HepG2 (cell line): ENCODE data around the gene MADCAM1. TPM values are rescaled to one million over a fixed set of nuclear protein-coding genes. Genes with fewer than 3 reads are reported as not detected.

Experiments used
- EP300 ChIP-seq, 3 experiments: sonication (generic) in 1 of 3; formaldehyde crosslinking in 1 of 3; IDR thresholded peaks; 2 replicates each; pipeline versions ENCODE4 v1.5.1 to v1.6.1; 2011 to 2020; ENCODE audit warnings: low read depth in 2 of 3, low read length in 2 of 3, borderline replicate concordance in 1 of 3, improper control_type of control experiment in 1 of 3, mild to moderate bottlenecking in 1 of 3, missing genetic modification reagents in 1 of 3, moderate library complexity in 1 of 3
- FOSL2 ChIP-seq: sonication (generic); formaldehyde crosslinking; IDR thresholded peaks from 2 replicates; pipeline ENCODE4 v1.4.0; 2020; ENCODE audit warnings: missing genetic modification reagents
- HDAC1 ChIP-seq: sonication (generic); formaldehyde crosslinking; IDR thresholded peaks from 2 replicates; pipeline ENCODE4 v1.5.1; 2020; ENCODE audit warnings: mild to moderate bottlenecking, missing genetic modification reagents
- HNRNPL ChIP-seq: fragments of 200-400 bp; formaldehyde crosslinking; IDR thresholded peaks from 2 replicates; pipeline ENCODE4 v1.6.1; 2017; ENCODE audit warnings: mild to moderate bottlenecking, low read depth, low read length
- MIER3 ChIP-seq: IDR thresholded peaks from 2 replicates; pipeline ENCODE4 v1.6.1; 2016; ENCODE audit warnings: missing compliant biosample characterization, borderline replicate concordance
- SIN3A ChIP-seq: IDR thresholded peaks from 2 replicates; pipeline ENCODE4 v1.6.1; 2011; ENCODE audit warnings: low read depth, mild to moderate bottlenecking, control low read depth, low read length, borderline replicate concordance
- SP1 ChIP-seq, 2 experiments: fragments of 450-650 bp in 1 of 2; sonication (generic) in 1 of 2; formaldehyde crosslinking in 1 of 2; IDR thresholded peaks; 2 replicates each; pipeline versions ENCODE4 v1.4.0 to v1.6.1; 2016 to 2020; ENCODE audit warnings: missing genetic modification reagents in 1 of 2
- TAF1 ChIP-seq: sonication (generic); formaldehyde crosslinking; IDR thresholded peaks from 2 replicates; pipeline ENCODE4 v1.4.0; 2020; ENCODE audit warnings: missing genetic modification reagents
- TGIF2 ChIP-seq: IDR thresholded peaks from 2 replicates; pipeline ENCODE4 v1.6.1; 2016; ENCODE audit warnings: control low read depth, missing compliant biosample characterization
- TMF1 ChIP-seq: sonication (generic); formaldehyde crosslinking; IDR thresholded peaks from 2 replicates; pipeline ENCODE4 v1.8.1; 2022; ENCODE audit warnings: low read depth, missing genetic modification reagents
- ZNF329 ChIP-seq: sonication (generic); formaldehyde crosslinking; IDR thresholded peaks from 2 replicates; pipeline ENCODE4 v1.9.0; 2021; ENCODE audit warnings: low read depth, mild to moderate bottlenecking, missing genetic modification reagents
- ZNF543 ChIP-seq: sonication (generic); formaldehyde crosslinking; IDR thresholded peaks from 2 replicates; pipeline ENCODE4 v1.4.0; 2020; ENCODE audit warnings: mild to moderate bottlenecking, missing genetic modification reagents
- ZNF598 ChIP-seq: sonication (generic); formaldehyde crosslinking; IDR thresholded peaks from 2 replicates; pipeline ENCODE4 v1.5.1; 2020; ENCODE audit warnings: mild to moderate bottlenecking, missing genetic modification reagents, borderline replicate concordance
- ZNF660 ChIP-seq: sonication (generic); formaldehyde crosslinking; IDR thresholded peaks from 2 replicates; pipeline ENCODE4 v1.5.1; 2020; ENCODE audit warnings: mild to moderate bottlenecking, low read depth, missing genetic modification reagents, borderline replicate concordance
- ZNF781 ChIP-seq: sonication (generic); formaldehyde crosslinking; IDR thresholded peaks from 2 replicates; pipeline ENCODE4 v1.5.1; 2020; ENCODE audit warnings: borderline replicate concordance, mild to moderate bottlenecking, missing genetic modification reagents; ENCODE audit errors: not compliant biosample characterization
- polyA plus RNA-seq, 8 experiments: library from polyadenylated mRNA; depleted of rRNA in 3 of 8; stranded (reverse) in 7 of 8; unstranded in 1 of 8; fragments of >200 nt; fragmentation: Illumina TruSeq in 4 of 8; extraction: Trizol in 4 of 8; gene quantifications; 2 replicates each; pipeline versions ENCODE4 v1.2.1 to v1.2.3, GENCODE V29; 2011 to 2016; ENCODE audit warnings: low read depth in 4 of 8, missing spikeins in 1 of 8, mixed read lengths in 1 of 8; ENCODE audit not compliant: insufficient read depth in 1 of 8
- total RNA-seq, 5 experiments: library from RNA; depleted of rRNA; stranded (reverse); fragments of >200 nt; fragmentation: Illumina TruSeq; extraction: Trizol; gene quantifications; 2 replicates each; pipeline ENCODE4 v1.2.3, GENCODE V29; 2016; ENCODE audit warnings: low read depth in 1 of 5
- TF ChIP-seq, protein P1 (sequence below): sonication (generic); formaldehyde crosslinking; IDR thresholded peaks from 2 replicates; pipeline ENCODE4 v1.8.0; 2022; ENCODE audit warnings: low read depth, missing genetic modification reagents
- TF ChIP-seq, protein P2 (sequence below): IDR thresholded peaks from 2 replicates; pipeline ENCODE4 v1.6.1; 2016; ENCODE audit warnings: mild to moderate bottlenecking
- TF ChIP-seq, protein P3 (sequence below): sonication (generic); formaldehyde crosslinking; IDR thresholded peaks from 2 replicates; pipeline ENCODE4 v1.4.0; 2020; ENCODE audit warnings: missing genetic modification reagents
- TF ChIP-seq, protein P4 (sequence below): sonication (generic); formaldehyde crosslinking; IDR thresholded peaks from 2 replicates; pipeline ENCODE4 v1.9.0; 2022; ENCODE audit warnings: low read depth, missing genetic modification reagents
- TF ChIP-seq, protein P5 (sequence below): sonication (generic); formaldehyde crosslinking; IDR thresholded peaks from 2 replicates; pipeline ENCODE4 v1.5.0; 2020; ENCODE audit warnings: missing genetic modification reagents

The MADCAM1 gene
- total and polyA plus RNA-seq, 2 of the 13 experiments (the other 11 are each of a cell fraction or from before 2014, with no cell fraction given) = 0.29 to 0.33 TPM

DNA sequence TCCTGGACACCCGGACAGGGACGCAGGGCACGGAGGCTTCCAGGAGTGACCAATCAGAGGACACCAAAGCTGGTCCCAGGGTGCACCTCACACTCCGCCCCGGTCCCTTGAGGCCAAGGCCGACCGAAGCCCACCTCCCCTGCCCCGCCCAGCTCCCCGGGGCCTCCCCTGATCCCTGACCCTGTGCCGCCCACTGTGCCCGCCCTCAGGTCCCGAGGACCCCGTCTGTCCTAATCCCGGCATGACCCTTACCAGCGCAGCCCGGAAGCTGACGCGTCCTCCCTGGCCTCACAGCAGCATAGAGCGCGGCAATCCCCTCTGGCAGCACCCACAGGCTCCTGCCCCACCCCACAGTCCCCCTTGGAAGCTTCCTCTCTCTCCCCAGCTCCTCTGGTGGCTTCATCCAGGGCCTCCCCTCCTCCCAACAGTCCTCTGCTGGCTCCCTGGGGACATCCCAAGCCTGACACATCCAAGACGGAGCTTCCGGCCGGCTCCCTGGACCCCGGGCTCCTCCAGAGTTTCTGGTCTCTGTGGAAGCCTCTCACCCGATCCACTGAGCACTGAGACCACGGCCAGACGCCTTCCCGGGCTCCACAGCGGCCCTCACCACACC lies 27.9 kb downstream of the MADCAM1 start (continued):
- TF ChIP-seq, protein P1, sequence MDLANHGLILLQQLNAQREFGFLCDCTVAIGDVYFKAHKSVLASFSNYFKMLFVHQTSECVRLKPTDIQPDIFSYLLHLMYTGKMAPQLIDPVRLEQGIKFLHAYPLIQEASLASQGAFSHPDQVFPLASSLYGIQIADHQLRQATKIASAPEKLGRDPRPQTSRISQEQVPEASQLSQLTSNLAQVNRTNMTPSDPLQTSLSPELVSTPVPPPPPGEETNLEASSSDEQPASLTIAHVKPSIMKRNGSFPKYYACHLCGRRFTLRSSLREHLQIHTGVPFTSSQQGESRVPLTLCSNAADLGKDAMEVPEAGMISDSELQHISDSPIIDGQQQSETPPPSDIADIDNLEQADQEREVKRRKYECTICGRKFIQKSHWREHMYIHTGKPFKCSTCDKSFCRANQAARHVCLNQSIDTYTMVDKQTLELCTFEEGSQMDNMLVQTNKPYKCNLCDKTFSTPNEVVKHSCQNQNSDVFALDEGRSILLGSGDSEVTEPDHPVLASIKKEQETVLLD (CRISPR knock-in tag) = peak; percentile 72
- peak; percentile 84 to 91; a peak in 3 of 4 replicates for TF ChIP-seq EP300 (IDR thresholded peaks at IDR 0.05; ENCODE audit: low read depth in 2 of 2, low read length in 2 of 2)
- peak; percentile 64; the same call in 1 of the 2 replicates for TF ChIP-seq EP300 (CRISPR knock-in tag; IDR thresholded peaks at IDR 0.05; ENCODE audit: borderline replicate concordance)
- TF ChIP-seq, protein P2, sequence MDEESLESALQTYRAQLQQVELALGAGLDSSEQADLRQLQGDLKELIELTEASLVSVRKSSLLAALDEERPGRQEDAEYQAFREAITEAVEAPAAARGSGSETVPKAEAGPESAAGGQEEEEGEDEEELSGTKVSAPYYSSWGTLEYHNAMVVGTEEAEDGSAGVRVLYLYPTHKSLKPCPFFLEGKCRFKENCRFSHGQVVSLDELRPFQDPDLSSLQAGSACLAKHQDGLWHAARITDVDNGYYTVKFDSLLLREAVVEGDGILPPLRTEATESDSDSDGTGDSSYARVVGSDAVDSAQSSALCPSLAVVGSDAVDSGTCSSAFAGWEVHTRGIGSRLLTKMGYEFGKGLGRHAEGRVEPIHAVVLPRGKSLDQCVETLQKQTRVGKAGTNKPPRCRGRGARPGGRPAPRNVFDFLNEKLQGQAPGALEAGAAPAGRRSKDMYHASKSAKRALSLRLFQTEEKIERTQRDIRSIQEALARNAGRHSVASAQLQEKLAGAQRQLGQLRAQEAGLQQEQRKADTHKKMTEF (CRISPR knock-in tag) = peak; percentile 57; the same call in 1 of the 2 replicates
- no peak for TF ChIP-seq ZNF660 (CRISPR knock-in tag)
- no peak for TF ChIP-seq ZNF329 (CRISPR knock-in tag)
- TF ChIP-seq ZNF781 (CRISPR knock-in tag) = peak; percentile 36
- TF ChIP-seq MIER3 = peak; percentile 29; the same call in 1 of the 2 replicates
- TF ChIP-seq, protein P3, sequence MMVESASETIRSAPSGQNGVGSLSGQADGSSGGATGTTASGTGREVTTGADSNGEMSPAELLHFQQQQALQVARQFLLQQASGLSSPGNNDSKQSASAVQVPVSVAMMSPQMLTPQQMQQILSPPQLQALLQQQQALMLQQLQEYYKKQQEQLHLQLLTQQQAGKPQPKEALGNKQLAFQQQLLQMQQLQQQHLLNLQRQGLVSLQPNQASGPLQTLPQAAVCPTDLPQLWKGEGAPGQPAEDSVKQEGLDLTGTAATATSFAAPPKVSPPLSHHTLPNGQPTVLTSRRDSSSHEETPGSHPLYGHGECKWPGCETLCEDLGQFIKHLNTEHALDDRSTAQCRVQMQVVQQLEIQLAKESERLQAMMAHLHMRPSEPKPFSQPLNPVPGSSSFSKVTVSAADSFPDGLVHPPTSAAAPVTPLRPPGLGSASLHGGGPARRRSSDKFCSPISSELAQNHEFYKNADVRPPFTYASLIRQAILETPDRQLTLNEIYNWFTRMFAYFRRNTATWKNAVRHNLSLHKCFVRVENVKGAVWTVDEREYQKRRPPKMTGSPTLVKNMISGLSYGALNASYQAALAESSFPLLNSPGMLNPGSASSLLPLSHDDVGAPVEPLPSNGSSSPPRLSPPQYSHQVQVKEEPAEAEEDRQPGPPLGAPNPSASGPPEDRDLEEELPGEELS (CRISPR knock-in tag) = peak; percentile 73
- TF ChIP-seq ZNF598 = no peak; the same call in 1 of the 2 replicates
- TF ChIP-seq ZNF543 = peak; percentile 99
- TF ChIP-seq SP1 (IDR thresholded peaks at IDR 0.05) = no peak
- peak; percentile 75; the same call in 1 of the 2 replicates for TF ChIP-seq SP1 (CRISPR knock-in tag; IDR thresholded peaks at IDR 0.05)
- peak; percentile 40 for TF ChIP-seq FOSL2 (CRISPR knock-in tag)
- peak; percentile 68 for TF ChIP-seq HNRNPL
- peak; percentile 89 for TF ChIP-seq HDAC1
- no peak for TF ChIP-seq TMF1 (CRISPR knock-in tag)
- TF ChIP-seq TAF1 (CRISPR knock-in tag) = peak; percentile 63; the same call in 1 of the 2 replicates
- no peak for TF ChIP-seq SIN3A
- TF ChIP-seq, protein P4, sequence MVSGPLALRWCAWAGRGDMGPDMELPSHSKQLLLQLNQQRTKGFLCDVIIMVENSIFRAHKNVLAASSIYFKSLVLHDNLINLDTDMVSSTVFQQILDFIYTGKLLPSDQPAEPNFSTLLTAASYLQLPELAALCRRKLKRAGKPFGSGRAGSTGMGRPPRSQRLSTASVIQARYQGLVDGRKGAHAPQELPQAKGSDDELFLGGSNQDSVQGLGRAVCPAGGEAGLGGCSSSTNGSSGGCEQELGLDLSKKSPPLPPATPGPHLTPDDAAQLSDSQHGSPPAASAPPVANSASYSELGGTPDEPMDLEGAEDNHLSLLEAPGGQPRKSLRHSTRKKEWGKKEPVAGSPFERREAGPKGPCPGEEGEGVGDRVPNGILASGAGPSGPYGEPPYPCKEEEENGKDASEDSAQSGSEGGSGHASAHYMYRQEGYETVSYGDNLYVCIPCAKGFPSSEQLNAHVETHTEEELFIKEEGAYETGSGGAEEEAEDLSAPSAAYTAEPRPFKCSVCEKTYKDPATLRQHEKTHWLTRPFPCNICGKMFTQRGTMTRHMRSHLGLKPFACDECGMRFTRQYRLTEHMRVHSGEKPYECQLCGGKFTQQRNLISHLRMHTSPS (CRISPR knock-in tag) = peak; percentile 84; the same call in 1 of the 2 replicates
- no peak for TF ChIP-seq TGIF2
- TF ChIP-seq, protein P5, sequence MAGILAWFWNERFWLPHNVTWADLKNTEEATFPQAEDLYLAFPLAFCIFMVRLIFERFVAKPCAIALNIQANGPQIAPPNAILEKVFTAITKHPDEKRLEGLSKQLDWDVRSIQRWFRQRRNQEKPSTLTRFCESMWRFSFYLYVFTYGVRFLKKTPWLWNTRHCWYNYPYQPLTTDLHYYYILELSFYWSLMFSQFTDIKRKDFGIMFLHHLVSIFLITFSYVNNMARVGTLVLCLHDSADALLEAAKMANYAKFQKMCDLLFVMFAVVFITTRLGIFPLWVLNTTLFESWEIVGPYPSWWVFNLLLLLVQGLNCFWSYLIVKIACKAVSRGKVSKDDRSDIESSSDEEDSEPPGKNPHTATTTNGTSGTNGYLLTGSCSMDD (CRISPR knock-in tag) = no peak
